NCI-H2171 (cell line): Measurements from ENCODE around the gene ELN.
A peak's percentile ranks its signal among the peaks of the same experiment; 100 is the strongest.
"Not testable (repeated sequence)": the region's sequence is repeated elsewhere in the genome, so short reads cannot be mapped to it uniquely, and the experiment has no call there.

Experiments used
- DNase-seq: peaks from one replicate; lab custom pipeline; 2025; lab: John Stamatoyannopoulos, UW

Gene ELN

GRCh38 chr7:74043523-74043951 is 15.6 kb downstream of the ELN start:
- DNase-seq = peak; percentile 59

- no peak for DNase-seq
Measured at GRCh38 chr7:74044366-74045350, 16.7 kb downstream of the ELN start.

- not testable (repeated sequence) for DNase-seq
Measured at GRCh38 chr7:74046581-74046980, 18.6 kb downstream of the ELN start.

- no peak for DNase-seq
Measured at GRCh38 chr7:74047804-74048380, 19.9 kb downstream of the ELN start.

- DNase-seq = no peak
Measured at GRCh38 chr7:74048999-74049599, 21.1 kb downstream of the ELN start.

GRCh38 chr7:74049997-74050798 is 22.2 kb downstream of the ELN start:
- DNase-seq = no peak

- no peak for DNase-seq
Measured at GRCh38 chr7:74051193-74051592, 23.2 kb downstream of the ELN start.

GRCh38 chr7:74051629-74052410 is 23.8 kb downstream of the ELN start:
- DNase-seq = no peak

- DNase-seq = no peak
Measured at GRCh38 chr7:74052628-74053027, 24.7 kb downstream of the ELN start.

GRCh38 chr7:74053589-74054186 is 25.7 kb downstream of the ELN start:
- DNase-seq = no peak

GRCh38 chr7:74056096-74056915 is 28.3 kb downstream of the ELN start:
- no peak for DNase-seq

- no peak for DNase-seq
Measured at GRCh38 chr7:74057216-74057925, 29.4 kb downstream of the ELN start.

GRCh38 chr7:74057987-74058386 is 30.0 kb downstream of the ELN start:
- DNase-seq = no peak

GRCh38 chr7:74058486-74058885 is 30.5 kb downstream of the ELN start:
- DNase-seq = no peak

GRCh38 chr7:74059037-74059436 is 31.1 kb downstream of the ELN start:
- no peak for DNase-seq

- no peak for DNase-seq
Measured at GRCh38 chr7:74059681-74060588, 32.0 kb downstream of the ELN start.

- no peak for DNase-seq
Measured at GRCh38 chr7:74061840-74062539, 34.0 kb downstream of the ELN start.

- DNase-seq = no peak
Measured at GRCh38 chr7:74063223-74063641, 35.3 kb downstream of the ELN start.
